ENCODE data around the gene ATP6V0A1.
A peak's percentile ranks its signal among the peaks of the same experiment; 100 is the strongest.
"Not testable (repeated sequence)": the region's sequence is repeated elsewhere in the genome, so short reads cannot be mapped to it uniquely, and the experiment has no call there.

ATP6V0A1 gene

GRCh38 chr17:42458497-42459255 lies at the start of gene ATP6V0A1:
Gene ATP6V0A1 (plus strand): TSS chr17:42458878. CDS start chr17:42460895, 2,017 bp downstream.
- DNase-seq (ENCODE audit: low spot score), result peak; percentile 96

- DNase-seq (ENCODE audit: low spot score), result peak; percentile 94
Measured at GRCh38 chr17:42409523-42410318, 49.0 kb upstream of the ATP6V0A1 start.

GRCh38 chr17:42410319-42410685 lies 48.4 kb upstream of the ATP6V0A1 start:
- DNase-seq (ENCODE audit: low spot score), result no peak

- DNase-seq (ENCODE audit: low spot score), result no peak
Measured at GRCh38 chr17:42411361-42411760, 47.3 kb upstream of the ATP6V0A1 start.

DNA sequence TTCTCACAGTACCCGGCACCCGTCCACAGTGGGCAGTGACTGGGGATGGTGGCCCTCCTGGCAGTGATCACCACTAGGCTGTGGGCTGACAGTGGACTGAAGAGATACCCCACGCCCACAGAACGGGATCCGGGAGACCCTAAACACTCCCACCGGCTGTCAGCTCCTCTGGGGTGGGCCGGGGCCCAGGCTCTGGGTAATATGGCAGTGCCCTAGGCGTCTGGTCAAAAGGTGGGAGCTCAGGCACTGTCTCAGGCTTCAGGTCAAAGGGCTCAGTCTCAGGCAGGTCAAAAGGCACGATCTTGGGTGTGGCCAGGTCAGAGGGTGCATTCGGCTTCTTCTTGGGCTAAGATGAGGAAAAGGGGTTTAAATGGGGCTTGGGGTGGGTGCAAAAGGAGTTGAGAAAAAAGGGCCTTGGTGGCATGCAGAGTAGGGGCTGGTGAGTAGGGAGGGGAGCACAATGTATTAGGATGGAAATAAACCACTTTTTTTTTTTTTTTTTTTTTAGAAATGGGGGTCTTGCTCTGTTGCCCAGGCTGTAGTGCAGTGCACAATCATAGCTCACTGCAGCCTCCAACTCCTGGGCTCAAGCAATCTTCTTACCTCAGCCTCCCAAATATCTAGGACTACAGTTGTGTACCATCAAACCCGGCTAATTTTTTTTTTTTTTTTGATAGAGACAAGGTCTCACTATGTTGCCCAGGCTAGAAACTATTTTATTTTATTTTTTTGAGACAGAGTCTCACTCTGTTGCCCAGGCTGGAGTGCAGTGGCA lies 46.6 kb upstream of the ATP6V0A1 start:
- DNase-seq (ENCODE audit: low spot score), result no peak

DNA sequence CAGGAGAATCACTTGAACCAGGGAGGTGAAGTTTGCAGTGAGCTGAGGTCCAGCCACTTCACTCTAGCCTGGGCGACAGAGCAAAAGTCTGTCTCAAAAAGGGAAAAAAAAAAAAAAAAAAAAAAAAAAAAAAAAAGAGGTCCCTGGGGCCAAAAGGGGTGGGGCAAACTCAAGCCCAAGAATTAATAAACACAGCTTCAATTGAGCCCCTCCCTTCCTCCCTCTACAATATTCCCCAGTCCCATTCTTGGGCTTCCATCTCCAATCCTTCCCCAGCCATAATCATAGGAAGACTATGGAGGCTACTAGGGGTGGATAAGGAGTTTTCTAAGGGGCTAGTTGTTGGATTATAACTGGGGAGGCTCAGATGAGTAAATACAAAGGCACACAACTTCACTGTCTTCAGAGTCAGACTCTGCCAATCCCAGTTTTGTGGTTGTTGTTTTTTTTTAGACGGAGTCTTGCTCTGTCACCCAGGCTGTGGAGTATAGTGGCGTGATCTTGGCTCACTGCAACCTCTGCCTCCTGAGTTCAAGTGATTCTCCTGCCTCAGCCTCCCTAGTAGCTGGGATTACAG lies 45.1 kb upstream of the ATP6V0A1 start:
- no peak for DNase-seq (ENCODE audit: low spot score)

GRCh38 chr17:42414704-42415409 lies 43.8 kb upstream of the ATP6V0A1 start:
- DNase-seq (ENCODE audit: low spot score), result no peak

- not testable (repeated sequence) for DNase-seq (ENCODE audit: low spot score)
Measured at GRCh38 chr17:42417981-42418380, 40.7 kb upstream of the ATP6V0A1 start.

DNA sequence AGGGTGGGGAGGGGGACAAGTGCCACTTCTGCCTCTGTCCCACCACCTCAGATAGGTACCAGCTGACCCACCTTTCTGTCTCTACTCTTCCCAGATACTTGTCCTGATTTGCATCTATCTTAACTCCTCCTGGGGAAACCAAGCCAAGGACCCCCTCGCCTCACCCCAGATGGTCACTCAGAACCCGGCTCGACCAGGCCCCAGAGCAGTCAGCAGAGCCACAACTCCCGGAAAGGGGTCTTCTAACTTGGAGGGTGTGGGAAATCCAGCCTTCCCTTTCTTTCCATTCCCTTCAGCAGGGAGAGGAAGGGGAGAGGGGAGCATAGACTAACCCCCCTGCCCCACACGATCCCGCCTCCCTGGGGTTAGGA lies 37.6 kb upstream of the ATP6V0A1 start:
- DNase-seq (ENCODE audit: low spot score), result no peak

DNA sequence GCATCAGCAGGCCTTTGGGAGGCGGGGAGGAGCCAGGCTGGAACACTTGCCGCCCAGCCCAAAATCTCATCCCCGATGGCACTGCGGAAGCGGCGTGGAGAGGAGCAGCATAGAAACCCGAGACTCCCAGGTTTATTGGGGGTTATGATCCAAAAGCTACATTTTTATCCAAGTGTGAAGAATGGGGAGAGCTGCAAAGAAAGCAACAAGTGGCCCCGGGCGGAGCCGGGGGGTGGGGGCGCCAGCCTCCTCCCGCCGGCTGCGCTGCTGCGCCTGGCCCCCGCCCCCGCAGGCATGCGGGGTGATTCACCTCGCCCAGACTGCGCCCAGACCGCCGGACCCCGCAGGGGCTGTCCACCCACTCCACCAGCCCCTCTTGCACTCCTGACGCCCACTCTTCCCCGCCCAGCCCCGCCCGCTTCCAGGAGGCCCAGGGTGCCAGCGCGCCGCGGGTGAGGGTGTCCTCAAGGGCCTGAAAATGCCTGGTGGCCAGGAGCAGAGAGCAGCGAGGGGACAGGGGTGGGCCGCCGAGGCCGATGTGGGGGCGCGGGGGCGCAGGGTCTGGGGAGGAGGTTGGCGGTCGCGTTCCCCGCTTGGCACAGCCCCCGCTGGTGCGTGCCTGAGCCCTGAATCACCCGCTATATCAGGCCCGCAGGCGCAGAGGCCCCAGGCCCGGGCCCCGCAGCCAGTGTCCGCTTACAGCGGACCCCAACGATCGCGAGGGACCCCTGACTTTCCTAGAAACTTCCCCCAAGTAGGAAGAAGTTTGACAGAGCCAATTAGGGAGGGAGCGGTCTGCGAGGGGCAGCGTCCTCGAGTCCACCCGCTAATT lies 37.0 kb upstream of the ATP6V0A1 start:
- DNase-seq (ENCODE audit: low spot score), result peak; percentile 79

GRCh38 chr17:42422412-42422957 lies 36.2 kb upstream of the ATP6V0A1 start:
- DNase-seq (ENCODE audit: low spot score), result no peak

GRCh38 chr17:42422958-42423712 lies 35.5 kb upstream of the ATP6V0A1 start, which contains the start of gene CAVIN1:
Gene CAVIN1 (minus strand): TSS chr17:42423256. CDS start chr17:42423097, 159 bp downstream.
- DNase-seq (ENCODE audit: low spot score), result peak; percentile 99

GRCh38 chr17:42423766-42424165 lies 34.9 kb upstream of the ATP6V0A1 start:
- DNase-seq (ENCODE audit: low spot score), result no peak

DNA sequence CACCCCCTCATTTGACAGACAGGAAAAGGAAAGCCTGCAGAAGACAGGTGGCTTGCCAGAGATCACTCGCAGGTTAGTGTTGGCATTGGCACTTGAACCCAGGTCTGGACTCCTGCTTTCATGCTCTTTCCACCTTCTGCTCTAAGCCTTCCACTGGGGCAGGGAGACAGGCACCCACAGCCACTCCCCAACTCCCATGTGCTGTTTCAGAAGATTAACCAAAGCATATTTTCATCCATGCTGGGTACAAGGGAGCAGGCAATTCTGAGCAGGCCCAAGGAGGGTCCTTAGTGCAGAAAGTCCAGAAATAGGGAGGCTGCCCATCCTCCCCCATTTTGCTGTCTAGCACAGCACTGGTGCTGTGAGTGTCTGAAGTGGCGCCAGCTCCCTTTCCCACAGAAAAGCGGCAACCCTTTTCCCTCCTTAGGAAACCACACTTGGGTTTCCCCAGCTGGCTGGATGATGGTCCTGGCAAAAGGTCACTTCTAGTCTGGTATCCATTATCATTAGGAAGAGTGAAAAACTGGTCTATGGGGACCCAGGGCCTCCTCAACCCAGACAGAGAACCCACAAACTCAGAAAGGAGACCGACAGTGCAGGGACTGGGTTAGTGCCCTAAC lies 33.6 kb upstream of the ATP6V0A1 start:
- DNase-seq (ENCODE audit: low spot score), result no peak

DNA sequence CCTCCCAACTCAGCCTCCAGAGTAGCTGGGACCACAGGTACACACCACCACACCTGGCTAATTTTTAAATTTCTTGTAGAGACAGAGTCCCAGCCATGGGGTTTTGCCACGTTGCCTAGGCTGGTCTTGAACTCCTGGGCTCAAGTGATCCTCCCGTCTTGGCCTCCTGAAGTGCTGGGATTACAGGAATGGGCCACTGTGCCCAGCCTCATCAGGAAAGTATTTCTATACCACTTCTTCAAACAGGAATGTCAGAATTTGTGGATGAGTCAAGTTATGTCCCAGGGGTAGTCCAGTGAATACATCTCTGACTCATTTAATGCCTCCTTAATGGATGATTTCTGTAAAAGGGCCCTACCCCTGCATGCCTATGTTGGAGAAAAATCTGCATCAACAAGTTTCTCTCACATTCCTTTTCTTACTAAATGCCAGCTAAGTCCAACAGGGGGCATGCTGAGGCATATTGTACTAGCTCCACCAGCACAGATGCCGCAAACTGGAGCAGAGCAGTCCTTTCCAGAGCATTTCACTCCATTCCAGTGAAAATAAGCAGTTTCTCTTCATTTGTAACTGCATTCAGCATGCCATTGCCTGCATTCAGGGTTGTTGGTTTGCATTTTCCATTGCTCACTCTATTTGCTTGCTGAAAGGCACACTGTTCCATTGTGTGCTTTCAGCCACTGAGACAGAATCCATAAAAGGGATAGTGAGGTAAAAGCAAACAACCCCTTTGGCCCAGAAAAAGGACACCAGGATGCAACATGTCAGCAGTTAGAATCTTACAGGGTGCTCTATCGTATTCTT lies 30.3 kb upstream of the ATP6V0A1 start:
- DNase-seq (ENCODE audit: low spot score), result peak; percentile 79

- no peak for DNase-seq (ENCODE audit: low spot score)
Measured at GRCh38 chr17:42429726-42430447, 28.8 kb upstream of the ATP6V0A1 start.

DNA sequence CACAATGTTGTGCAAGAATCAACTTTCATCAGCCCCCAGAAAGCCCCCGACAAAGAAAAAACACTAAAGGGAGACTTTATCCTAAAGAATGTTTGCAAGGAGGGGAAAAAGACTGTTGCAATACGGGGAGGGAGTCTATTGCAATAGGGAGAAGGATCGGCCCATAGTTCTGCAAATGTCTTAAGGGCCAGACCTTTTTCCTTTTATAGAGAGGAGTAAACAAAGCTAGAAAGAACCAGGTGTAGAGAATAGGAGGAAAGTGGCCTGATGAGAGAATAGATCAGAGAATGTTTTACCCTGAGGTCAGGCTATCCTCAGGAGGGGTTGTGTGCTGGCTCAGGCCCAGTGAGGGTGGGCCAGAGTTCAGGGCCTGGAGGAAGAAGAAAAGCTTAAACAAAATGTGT lies 26.9 kb upstream of the ATP6V0A1 start:
- no peak for DNase-seq (ENCODE audit: low spot score)

- DNase-seq (ENCODE audit: low spot score), result peak; percentile 86
Measured at GRCh38 chr17:42436391-42436790, 22.3 kb upstream of the ATP6V0A1 start.
